HUES6 (cell line): ENCODE measurements around the gene GRK5.

ENCODE experiments used
- H3K27ac ChIP-seq: 2 replicates; pipeline ENCODE4 v1.7.0; 2013; ENCODE audit warnings: low read depth, mild to moderate bottlenecking, low read length, inconsistent platforms
- H3K27me3 ChIP-seq: 2 replicates; pipeline ENCODE4 v1.6.1; 2013; ENCODE audit warnings: low read length; ENCODE audit not compliant: control insufficient read depth, insufficient read depth
- H3K36me3 ChIP-seq: 2 replicates; pipeline ENCODE4 v1.6.1; 2013; ENCODE audit warnings: low read length; ENCODE audit not compliant: control insufficient read depth, insufficient read depth
- H3K4me1 ChIP-seq: 2 replicates; pipeline ENCODE4 v1.6.1; 2013; ENCODE audit warnings: low read length; ENCODE audit not compliant: control insufficient read depth, insufficient read depth
- H3K4me3 ChIP-seq: 2 replicates; pipeline ENCODE4 v1.5.1; 2013; ENCODE audit warnings: low read depth, low read length
- H3K9ac ChIP-seq: one replicate; pipeline ENCODE4 v1.6.1; 2013; ENCODE audit warnings: mild to moderate bottlenecking, low read length
- H3K9me3 ChIP-seq: 2 replicates; pipeline ENCODE4 v1.6.1; 2013; ENCODE audit warnings: low read depth, low read length; ENCODE audit not compliant: control insufficient read depth, insufficient read depth

Gene GRK5

GRCh38 chr10:119199231-119199992 is 8.0 kb upstream of the GRK5 start:
- H3K9ac ChIP-seq, result no peak overlapping the region
- H3K4me3 ChIP-seq, result no peak overlapping the region
- no peaks in the 10 kb centered on the region for H3K4me1 ChIP-seq
- no peaks in the 10 kb centered on the region for H3K36me3 ChIP-seq
- H3K27ac ChIP-seq, result no peak overlapping the region
- no peaks in the 10 kb centered on the region for H3K9me3 ChIP-seq
- H3K27me3 ChIP-seq, result no peaks in the 10 kb centered on the region

GRCh38 chr10:119201233-119201632 is 6.1 kb upstream of the GRK5 start:
- H3K4me1 ChIP-seq, result peaks cover 4% of the 10 kb centered on the region; the same call in 1 of the 2 replicates
- no peaks in the 10 kb centered on the region for H3K36me3 ChIP-seq
- H3K9me3 ChIP-seq, result no peaks in the 10 kb centered on the region
- no peak overlapping the region for H3K27ac ChIP-seq
- H3K27me3 ChIP-seq, result no peaks in the 10 kb centered on the region
- H3K9ac ChIP-seq, result no peak overlapping the region
- H3K4me3 ChIP-seq, result no peak overlapping the region

DNA sequence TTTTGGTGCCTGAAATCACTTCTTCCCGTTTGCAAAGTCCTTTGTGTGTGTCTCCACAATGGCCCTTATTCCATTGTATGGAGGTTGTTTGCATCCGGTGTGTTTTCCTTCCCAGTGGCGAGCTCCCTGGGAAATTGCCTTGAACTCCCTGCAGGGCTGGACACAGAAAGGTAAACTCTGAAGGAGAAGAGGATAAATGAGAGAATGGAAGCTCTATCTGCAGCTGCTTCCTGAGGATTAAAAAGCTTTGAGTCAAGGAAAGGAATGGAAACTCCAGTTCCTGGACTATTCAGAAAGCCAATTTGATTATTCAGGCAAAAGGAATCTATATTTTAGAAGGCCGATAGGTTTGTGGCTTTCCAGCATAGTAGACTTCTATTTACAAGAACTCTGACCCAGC is 4.4 kb upstream of the GRK5 start:
- Histone ChIP-seq H3K27ac (no peak overlapping the region), H3K36me3 (no peaks in the 10 kb centered on the region), H3K4me1 (peaks cover 8% of the 10 kb centered on the region; the same call in 1 of the 2 replicates), H3K27me3 (peaks cover 4% of the 10 kb centered on the region), H3K9ac (no peak overlapping the region), H3K9me3 (no peaks in the 10 kb centered on the region), H3K4me3 (no peak overlapping the region)

DNA sequence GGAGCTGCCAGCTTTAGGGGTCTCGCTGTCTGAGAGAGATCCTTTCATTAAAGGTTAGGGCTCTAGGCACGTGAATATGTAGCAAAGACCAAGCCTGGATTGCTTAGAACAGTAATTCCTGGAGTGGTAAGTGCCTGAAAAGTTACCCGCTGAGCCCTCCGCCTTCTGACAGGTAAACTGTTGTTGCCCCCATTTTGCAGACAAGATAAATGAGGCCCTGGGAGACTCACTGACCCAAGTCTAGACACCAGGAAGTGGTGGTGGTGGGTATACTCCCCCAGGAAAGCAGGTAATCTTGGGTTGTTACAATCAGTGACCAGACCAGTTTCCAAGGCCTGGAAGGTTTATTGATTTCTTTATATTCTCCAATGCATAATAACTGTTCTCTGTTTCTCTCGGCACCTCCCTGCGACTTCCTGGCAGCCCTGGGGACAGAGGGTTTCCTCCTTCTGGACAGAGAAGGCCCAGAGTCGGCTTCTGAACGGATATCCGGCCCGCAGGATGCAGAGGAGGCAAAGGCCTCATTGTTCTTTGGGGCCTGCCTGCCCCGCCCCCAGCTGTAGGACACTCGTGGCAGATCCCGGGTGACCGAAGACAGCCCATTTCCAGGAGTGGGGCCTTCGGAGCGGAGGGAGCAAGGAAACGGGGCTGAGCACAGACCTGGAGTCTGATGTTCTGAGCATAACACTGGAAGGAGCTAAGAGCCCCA is 1.3 kb upstream of the GRK5 start:
- H3K9me3 ChIP-seq, result no peaks in the 10 kb centered on the region
- peaks cover 30% of the 10 kb centered on the region for H3K4me1 ChIP-seq
- no peaks in the 10 kb centered on the region for H3K36me3 ChIP-seq
- peaks cover 18% of the 10 kb centered on the region for H3K27me3 ChIP-seq
- peak overlapping the region; percentile 23 for H3K9ac ChIP-seq
- H3K4me3 ChIP-seq, result peak overlapping the region; percentile 71
- no peak overlapping the region for H3K27ac ChIP-seq

GRCh38 chr10:119206603-119207365 is 587 bp upstream of the GRK5 start:
- Histone ChIP-seq H3K9ac (peak overlapping the region; percentile 84), H3K27ac (no peak overlapping the region), H3K9me3 (no peaks in the 10 kb centered on the region), H3K27me3 (peaks cover 18% of the 10 kb centered on the region), H3K4me1 (peaks cover 37% of the 10 kb centered on the region), H3K36me3 (no peaks in the 10 kb centered on the region), H3K4me3 (peak overlapping the region; percentile 71)

DNA sequence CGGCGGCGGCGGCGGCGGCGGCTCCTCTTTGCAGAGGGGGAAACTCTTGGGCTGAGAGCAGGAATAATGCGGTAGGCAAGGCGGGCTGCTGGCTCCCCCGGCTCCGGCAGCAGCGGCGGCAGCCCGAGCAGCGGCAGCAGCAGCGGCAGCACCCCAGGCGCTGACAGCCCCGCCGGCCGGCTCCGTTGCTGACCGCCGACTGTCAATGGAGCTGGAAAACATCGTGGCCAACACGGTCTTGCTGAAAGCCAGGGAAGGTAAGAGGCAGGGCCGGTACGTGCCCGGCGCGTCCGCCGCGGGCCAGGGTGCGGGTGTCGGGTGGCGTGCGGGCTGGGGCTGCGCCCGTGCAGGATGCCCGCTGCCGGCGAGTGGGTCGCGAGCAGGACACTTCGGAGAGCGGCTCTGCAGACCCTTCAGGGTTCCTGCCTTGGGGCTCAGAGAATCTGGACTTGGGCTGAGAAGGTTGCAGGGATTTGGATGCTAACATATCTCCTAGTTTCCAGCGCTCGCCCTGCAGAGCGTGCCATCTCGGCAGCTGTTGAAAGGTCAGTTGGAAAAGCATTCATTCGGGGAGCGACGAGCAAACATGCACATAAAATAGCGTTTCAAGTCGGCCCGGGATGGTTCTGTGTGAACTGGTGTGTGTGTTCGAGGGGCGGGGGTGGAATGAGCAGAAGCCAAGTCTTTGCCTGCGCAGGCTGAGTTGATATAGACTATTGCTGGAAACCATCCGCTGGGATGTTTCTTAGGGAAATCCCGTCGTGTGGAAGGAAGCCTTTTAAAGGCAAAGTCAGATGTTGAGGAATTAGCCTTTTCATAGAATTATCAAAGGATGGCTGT is 562 bp downstream of the GRK5 start:
- Histone ChIP-seq H3K27me3 (peaks cover 18% of the 10 kb centered on the region), H3K27ac (no peak overlapping the region), H3K9me3 (no peaks in the 10 kb centered on the region), H3K9ac (peak overlapping the region; percentile 12), H3K4me1 (peaks cover 46% of the 10 kb centered on the region), H3K36me3 (no peaks in the 10 kb centered on the region), H3K4me3 (peak overlapping the region; percentile 71)

GRCh38 chr10:119208553-119208940 is 1.2 kb downstream of the GRK5 start:
- Histone ChIP-seq H3K4me3 (peak overlapping the region; percentile 71), H3K27me3 (peaks cover 18% of the 10 kb centered on the region), H3K36me3 (no peaks in the 10 kb centered on the region), H3K9ac (no peak overlapping the region), H3K9me3 (no peaks in the 10 kb centered on the region), H3K4me1 (peaks cover 46% of the 10 kb centered on the region), H3K27ac (no peak overlapping the region)

DNA sequence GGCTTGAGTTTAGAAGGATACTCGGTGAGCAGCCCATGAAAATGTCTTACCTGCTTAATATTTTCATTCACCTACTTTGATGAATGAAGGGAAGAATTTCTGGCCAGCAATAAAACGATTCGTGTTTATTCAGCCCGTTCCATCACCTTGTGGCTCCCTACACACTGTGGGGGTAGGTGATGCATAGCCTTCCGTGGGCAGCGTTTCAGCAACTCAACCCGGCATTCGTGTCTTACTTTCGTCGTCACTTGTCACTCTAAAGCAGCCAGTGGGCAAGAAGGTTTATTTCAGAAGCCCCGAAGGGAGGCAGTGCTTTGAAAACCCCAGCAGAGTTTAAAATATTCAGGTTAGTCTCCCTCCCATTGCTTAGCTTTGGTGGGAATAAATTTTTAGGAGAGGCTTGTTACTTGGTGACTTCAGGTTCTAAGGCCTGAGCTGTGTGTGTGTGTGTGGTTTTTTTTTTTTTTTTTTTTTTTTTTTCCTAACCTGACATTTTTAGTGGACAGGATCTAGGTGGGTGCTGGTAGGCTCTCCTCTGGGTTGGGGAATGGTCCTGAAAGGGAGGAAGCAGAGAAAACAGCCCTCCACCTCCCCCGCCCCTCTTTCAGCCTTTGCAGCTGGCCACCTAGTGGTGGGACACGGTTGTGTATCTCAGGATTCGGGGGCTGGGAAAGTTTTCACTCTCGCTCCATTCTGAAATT is 1.8 kb downstream of the GRK5 start:
- Histone ChIP-seq H3K27me3 (peaks cover 18% of the 10 kb centered on the region), H3K9ac (no peak overlapping the region), H3K27ac (no peak overlapping the region), H3K9me3 (no peaks in the 10 kb centered on the region), H3K36me3 (no peaks in the 10 kb centered on the region), H3K4me3 (peak overlapping the region; percentile 71), H3K4me1 (peaks cover 46% of the 10 kb centered on the region)

- H3K4me3 ChIP-seq, result peak overlapping the region; percentile 41; the same call in 1 of the 2 replicates
These were observed 2.5 kb downstream of the GRK5 start for GRCh38 chr10:119209736-119210355.

GRCh38 chr10:119210633-119211032 is 3.3 kb downstream of the GRK5 start:
- Histone ChIP-seq H3K27ac (no peak overlapping the region), H3K4me1 (peaks cover 46% of the 10 kb centered on the region)

More at GRCh38 chr10:119209736-119210355, 2.5 kb downstream of the GRK5 start:
- Histone ChIP-seq H3K27ac (no peak overlapping the region), H3K9me3 (no peaks in the 10 kb centered on the region), H3K36me3 (no peaks in the 10 kb centered on the region), H3K27me3 (peaks cover 18% of the 10 kb centered on the region), H3K9ac (no peak overlapping the region), H3K4me1 (peaks cover 46% of the 10 kb centered on the region)

More at GRCh38 chr10:119210633-119211032, 3.3 kb downstream of the GRK5 start:
- Histone ChIP-seq H3K4me3 (no peak overlapping the region), H3K9me3 (no peaks in the 10 kb centered on the region), H3K27me3 (peaks cover 18% of the 10 kb centered on the region), H3K9ac (no peak overlapping the region), H3K36me3 (no peaks in the 10 kb centered on the region)
